GM12878 (cell line): ENCODE data around the gene SNX30.

Source experiments
- BHLHE40 ChIP-seq, 2 experiments: fragments of 450-650 bp in 1 of 2; IDR thresholded peaks; 2 replicates each; pipeline ENCODE4 v1.6.1; 2011 to 2017; ENCODE audit warnings: low read depth in 2 of 2, borderline replicate concordance in 1 of 2, improper control_type of control experiment in 1 of 2, low read length in 1 of 2, mild to moderate bottlenecking in 1 of 2
- CREB1 ChIP-seq: IDR thresholded peaks from 2 replicates; pipeline ENCODE4 v1.6.1; 2012; ENCODE audit warnings: low read depth, mild to moderate bottlenecking, inconsistent platforms
- EGR1 ChIP-seq, 2 experiments: IDR thresholded peaks; 1 replicate in 1 of 2; 2 replicates in 1 of 2; pipeline ENCODE4 v1.6.1; 2011 to 2012; ENCODE audit warnings: low read depth in 2 of 2, low read length in 2 of 2, borderline replicate concordance in 1 of 2, mild to moderate bottlenecking in 1 of 2, moderate library complexity in 1 of 2
- JUND ChIP-seq: IDR thresholded peaks from 2 replicates; pipeline ENCODE4 v1.6.1; 2012; ENCODE audit warnings: low read depth, mild to moderate bottlenecking, low read length, improper control_type of control experiment, moderate library complexity
- NFYB ChIP-seq: IDR thresholded peaks from 2 replicates; pipeline ENCODE4 v1.6.1; 2011; ENCODE audit warnings: low read depth, mild to moderate bottlenecking, low read length, improper control_type of control experiment, moderate library complexity; ENCODE audit not compliant: insufficient read depth
- POLR2A ChIP-seq: IDR thresholded peaks from 2 replicates; pipeline ENCODE4 v1.6.1; 2011; ENCODE audit warnings: low read depth, mild to moderate bottlenecking, low read length
- RCOR1 ChIP-seq: conservative IDR thresholded peaks from 2 replicates; pipeline ENCODE4 v1.6.1; 2012; ENCODE audit warnings: low read depth, low read length, improper control_type of control experiment
- STAT1 ChIP-seq: fragments of 450-650 bp; conservative IDR thresholded peaks from 2 replicates; pipeline ENCODE4 v1.6.1; 2014; ENCODE audit warnings: antibody characterized with exemption, mild to moderate bottlenecking
- ZNF217 ChIP-seq: fragments of 450-650 bp; IDR thresholded peaks from 2 replicates; pipeline ENCODE4 v1.6.1; 2017; ENCODE audit warnings: antibody characterized with exemption, mild to moderate bottlenecking
- ZZZ3 ChIP-seq: IDR thresholded peaks from 2 replicates; pipeline ENCODE4 v1.6.1; 2011; ENCODE audit warnings: low read depth; ENCODE audit not compliant: control insufficient read depth, insufficient read length
- TF ChIP-seq, protein P1 (sequence below), 3 experiments: IDR thresholded peaks in 2 of 3; conservative IDR thresholded peaks in 1 of 3; 2 replicates each; pipeline ENCODE4 v1.5.1; 2011; ENCODE audit warnings: low read depth in 3 of 3, low read length in 3 of 3, mild to moderate bottlenecking in 3 of 3, control low read depth in 2 of 3, moderate library complexity in 2 of 3, inconsistent platforms in 1 of 3, mixed read lengths in 1 of 3; ENCODE audit not compliant: control insufficient read depth in 2 of 3, insufficient read depth in 1 of 3; ENCODE audit errors: extremely low read depth in 1 of 3
- TF ChIP-seq, protein P2 (sequence below): fragments of 450-650 bp; IDR thresholded peaks from 2 replicates; pipeline ENCODE4 v1.6.1; 2014; ENCODE audit warnings: mild to moderate bottlenecking
- TF ChIP-seq, protein P3 (sequence below): IDR thresholded peaks from 2 replicates; pipeline ENCODE4 v1.6.1; 2011; ENCODE audit warnings: low read depth, low read length, improper control_type of control experiment, borderline replicate concordance
- TF ChIP-seq, protein P4 (sequence below): IDR thresholded peaks from 2 replicates; pipeline ENCODE4 v1.6.1; 2011; ENCODE audit warnings: borderline replicate concordance, low read depth, mild to moderate bottlenecking, moderate library complexity, mixed read lengths, low read length; ENCODE audit not compliant: insufficient read depth; ENCODE audit errors: extremely low read length

DNA sequence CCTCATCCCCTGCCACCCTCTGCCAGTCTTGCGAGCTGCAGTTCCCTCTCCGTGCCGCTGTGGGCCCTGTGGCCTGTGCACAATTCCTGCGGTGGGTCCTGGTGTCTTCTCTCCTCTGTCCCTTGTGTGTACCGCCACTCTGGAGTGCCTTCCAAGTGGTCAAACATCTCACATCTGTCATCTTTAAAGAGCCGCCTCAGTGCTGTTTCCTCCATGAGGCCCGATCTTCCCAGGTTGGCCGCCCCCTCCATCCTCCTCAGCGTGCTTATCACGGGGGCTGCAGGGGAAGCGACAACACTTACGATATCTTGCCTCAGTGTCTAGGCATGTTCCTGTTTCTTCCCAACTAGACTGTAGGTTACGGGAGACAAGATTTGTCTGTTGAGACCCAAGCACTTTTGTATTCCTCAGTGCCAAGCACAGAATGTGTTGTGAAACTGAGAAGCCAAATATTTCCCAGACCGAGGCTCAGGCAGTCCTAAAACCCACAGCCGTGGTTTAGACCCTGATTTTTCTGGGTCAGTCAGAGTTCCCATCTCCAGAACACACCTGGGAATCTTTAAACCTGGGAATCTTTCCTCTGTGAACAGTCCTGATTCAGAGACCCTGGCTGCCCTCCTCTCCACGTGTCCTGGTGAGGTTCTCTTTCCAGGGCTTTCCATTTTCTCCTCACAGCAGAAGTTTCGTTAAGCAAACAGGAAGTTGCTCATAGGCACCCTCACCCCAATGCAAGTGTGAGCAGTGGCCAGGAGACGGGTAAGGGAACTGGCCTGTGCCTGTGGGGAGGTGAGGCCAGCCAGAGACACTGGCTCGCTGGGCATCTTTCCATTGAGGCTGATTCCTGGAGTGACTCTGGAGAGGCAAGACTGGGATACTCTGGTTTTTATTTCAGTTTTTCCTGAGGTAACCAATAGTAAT, 111.3 kb downstream of the SNX30 start:
- TF ChIP-seq CREB1 (no peak), STAT1 (no peak), NFYB (no peak), ZNF217 (no peak), EGR1 (IDR thresholded peaks at IDR 0.05; ENCODE audit: borderline replicate concordance in 1 of 2, low read depth in 2 of 2, low read length in 2 of 2) (no peak), POLR2A (no peak), JUND (no peak), ZZZ3 (no peak), BHLHE40 (IDR thresholded peaks at IDR 0.05; ENCODE audit: borderline replicate concordance in 1 of 2, low read depth in 2 of 2, low read length in 1 of 2) (no peak), RCOR1 (no peak)
- TF ChIP-seq, protein P1, sequence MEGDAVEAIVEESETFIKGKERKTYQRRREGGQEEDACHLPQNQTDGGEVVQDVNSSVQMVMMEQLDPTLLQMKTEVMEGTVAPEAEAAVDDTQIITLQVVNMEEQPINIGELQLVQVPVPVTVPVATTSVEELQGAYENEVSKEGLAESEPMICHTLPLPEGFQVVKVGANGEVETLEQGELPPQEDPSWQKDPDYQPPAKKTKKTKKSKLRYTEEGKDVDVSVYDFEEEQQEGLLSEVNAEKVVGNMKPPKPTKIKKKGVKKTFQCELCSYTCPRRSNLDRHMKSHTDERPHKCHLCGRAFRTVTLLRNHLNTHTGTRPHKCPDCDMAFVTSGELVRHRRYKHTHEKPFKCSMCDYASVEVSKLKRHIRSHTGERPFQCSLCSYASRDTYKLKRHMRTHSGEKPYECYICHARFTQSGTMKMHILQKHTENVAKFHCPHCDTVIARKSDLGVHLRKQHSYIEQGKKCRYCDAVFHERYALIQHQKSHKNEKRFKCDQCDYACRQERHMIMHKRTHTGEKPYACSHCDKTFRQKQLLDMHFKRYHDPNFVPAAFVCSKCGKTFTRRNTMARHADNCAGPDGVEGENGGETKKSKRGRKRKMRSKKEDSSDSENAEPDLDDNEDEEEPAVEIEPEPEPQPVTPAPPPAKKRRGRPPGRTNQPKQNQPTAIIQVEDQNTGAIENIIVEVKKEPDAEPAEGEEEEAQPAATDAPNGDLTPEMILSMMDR (IDR thresholded peaks at IDR 0.05 in 2 of 3, conservative IDR thresholded peaks at IDR 0.05 in 1 of 3; ENCODE audit: control insufficient read depth in 2 of 3, extremely low read depth in 1 of 3, insufficient read depth in 1 of 3, low read depth in 3 of 3, low read length in 3 of 3) = no peak
- TF ChIP-seq, protein P2, sequence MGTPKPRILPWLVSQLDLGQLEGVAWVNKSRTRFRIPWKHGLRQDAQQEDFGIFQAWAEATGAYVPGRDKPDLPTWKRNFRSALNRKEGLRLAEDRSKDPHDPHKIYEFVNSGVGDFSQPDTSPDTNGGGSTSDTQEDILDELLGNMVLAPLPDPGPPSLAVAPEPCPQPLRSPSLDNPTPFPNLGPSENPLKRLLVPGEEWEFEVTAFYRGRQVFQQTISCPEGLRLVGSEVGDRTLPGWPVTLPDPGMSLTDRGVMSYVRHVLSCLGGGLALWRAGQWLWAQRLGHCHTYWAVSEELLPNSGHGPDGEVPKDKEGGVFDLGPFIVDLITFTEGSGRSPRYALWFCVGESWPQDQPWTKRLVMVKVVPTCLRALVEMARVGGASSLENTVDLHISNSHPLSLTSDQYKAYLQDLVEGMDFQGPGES = no peak
- TF ChIP-seq, protein P3, sequence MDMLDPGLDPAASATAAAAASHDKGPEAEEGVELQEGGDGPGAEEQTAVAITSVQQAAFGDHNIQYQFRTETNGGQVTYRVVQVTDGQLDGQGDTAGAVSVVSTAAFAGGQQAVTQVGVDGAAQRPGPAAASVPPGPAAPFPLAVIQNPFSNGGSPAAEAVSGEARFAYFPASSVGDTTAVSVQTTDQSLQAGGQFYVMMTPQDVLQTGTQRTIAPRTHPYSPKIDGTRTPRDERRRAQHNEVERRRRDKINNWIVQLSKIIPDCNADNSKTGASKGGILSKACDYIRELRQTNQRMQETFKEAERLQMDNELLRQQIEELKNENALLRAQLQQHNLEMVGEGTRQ = no peak
- TF ChIP-seq, protein P4, sequence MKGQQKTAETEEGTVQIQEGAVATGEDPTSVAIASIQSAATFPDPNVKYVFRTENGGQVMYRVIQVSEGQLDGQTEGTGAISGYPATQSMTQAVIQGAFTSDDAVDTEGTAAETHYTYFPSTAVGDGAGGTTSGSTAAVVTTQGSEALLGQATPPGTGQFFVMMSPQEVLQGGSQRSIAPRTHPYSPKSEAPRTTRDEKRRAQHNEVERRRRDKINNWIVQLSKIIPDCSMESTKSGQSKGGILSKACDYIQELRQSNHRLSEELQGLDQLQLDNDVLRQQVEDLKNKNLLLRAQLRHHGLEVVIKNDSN = no peak
